CD14-positive monocyte (primary cell): ENCODE measurements around the gene CYTH4. TPM values are rescaled to one million over a fixed set of nuclear protein-coding genes. Genes with fewer than 3 reads are reported as not detected.

ENCODE experiments used
- DNase-seq, 3 donors: peaks; one replicate each; pipeline ENCODE4 v3.0.0-alpha.2; 2011 to 2022
- H2AFZ ChIP-seq: 2 replicates; pipeline ENCODE4 v1.6.0; 2012; ENCODE audit warnings: mild to moderate bottlenecking, low read depth, low read length, inconsistent platforms; ENCODE audit not compliant: insufficient read depth, poor library complexity, severe bottlenecking
- H3K27ac ChIP-seq, 2 donors: 1 replicate in 1 of 2; 2 replicates in 1 of 2; pipeline ENCODE4 v1.5.1; 2012 to 2013; ENCODE audit warnings: low read length in 2 of 2, control low read depth in 1 of 2, inconsistent platforms in 1 of 2, low read depth in 1 of 2, mild to moderate bottlenecking in 1 of 2
- H3K27me3 ChIP-seq, 2 donors: one replicate each; pipeline versions ENCODE4 v1.6.0 to v1.6.1; 2011 to 2013; ENCODE audit warnings: low read length in 2 of 2; ENCODE audit not compliant: control insufficient read depth in 2 of 2, insufficient read depth in 2 of 2
- H3K36me3 ChIP-seq, 2 donors: replicated peaks in 1 of 2; 1 replicate in 1 of 2; 2 replicates in 1 of 2; pipeline versions ENCODE4 v1.5.1 to v1.6.1; 2012 to 2013; ENCODE audit warnings: low read length in 2 of 2, control low read depth in 1 of 2, inconsistent platforms in 1 of 2, mild to moderate bottlenecking in 1 of 2; ENCODE audit not compliant: insufficient read depth in 2 of 2, control insufficient read depth in 1 of 2
- H3K4me1 ChIP-seq, 2 donors: 1 replicate in 1 of 2; 2 replicates in 1 of 2; pipeline versions ENCODE4 v1.5.1 to v1.6.1; 2012 to 2013; ENCODE audit warnings: low read length in 2 of 2, control low read depth in 1 of 2, inconsistent platforms in 1 of 2, mild to moderate bottlenecking in 1 of 2, moderate library complexity in 1 of 2; ENCODE audit not compliant: insufficient read depth in 2 of 2, control insufficient read depth in 1 of 2
- H3K4me2 ChIP-seq: replicated peaks from 2 replicates; pipeline ENCODE3; 2012; ENCODE audit warnings: low read length, moderate library complexity, mild to moderate bottlenecking; ENCODE audit not compliant: poor library complexity, severe bottlenecking; ENCODE audit errors: extremely low read depth
- H3K4me3 ChIP-seq, 3 experiments: fragments of 200-600 bp in 1 of 3; sonication (generic) in 1 of 3; replicated peaks in 1 of 3; 1 replicate in 2 of 3; 2 replicates in 1 of 3; pipeline ENCODE4 v1.5.1; 2011 to 2013; ENCODE audit warnings: low read length in 3 of 3, mild to moderate bottlenecking in 3 of 3, control low read depth in 2 of 3, low read depth in 2 of 3, inconsistent platforms in 1 of 3, moderate library complexity in 1 of 3
- H3K79me2 ChIP-seq: 2 replicates; pipeline ENCODE4 v1.6.0; 2012; ENCODE audit warnings: mild to moderate bottlenecking, control low read depth, inconsistent platforms, low read length, moderate library complexity; ENCODE audit not compliant: insufficient read depth
- H3K9ac ChIP-seq: 2 replicates; pipeline ENCODE4 v1.6.0; 2017; ENCODE audit warnings: low read length, mild to moderate bottlenecking; ENCODE audit not compliant: insufficient read depth, poor library complexity, severe bottlenecking
- H3K9me3 ChIP-seq, 2 donors: replicated peaks in 1 of 2; 1 replicate in 1 of 2; 2 replicates in 1 of 2; pipeline versions ENCODE4 v1.5.1 to v1.6.1; 2012 to 2013; ENCODE audit warnings: low read length in 2 of 2, control low read depth in 1 of 2; ENCODE audit not compliant: control insufficient read depth in 1 of 2, insufficient read depth in 1 of 2
- H4K20me1 ChIP-seq: 2 replicates; pipeline ENCODE4 v1.6.0; 2012; ENCODE audit warnings: mild to moderate bottlenecking, low read length, control low read depth, moderate library complexity; ENCODE audit not compliant: insufficient read depth
- H3K27ac Mint-ChIP-seq, 7 donors: one replicate each; pipeline ENCODE4 v1.8.0; 2020; ENCODE audit warnings: mild to moderate bottlenecking in 7 of 7, mixed read lengths in 7 of 7, moderate library complexity in 6 of 7, inconsistent platforms in 2 of 7
- H3K27me3 Mint-ChIP-seq, 3 donors: one replicate each; pipeline ENCODE4 v1.8.0; 2021 to 2022; ENCODE audit warnings: low read depth in 3 of 3, mild to moderate bottlenecking in 3 of 3, mixed read lengths in 3 of 3, moderate library complexity in 3 of 3, inconsistent platforms in 1 of 3
- H3K36me3 Mint-ChIP-seq, 2 donors: one replicate each; pipeline ENCODE4 v1.8.0; 2020; ENCODE audit warnings: mixed read lengths in 2 of 2, inconsistent platforms in 1 of 2, mild to moderate bottlenecking in 1 of 2
- H3K4me1 Mint-ChIP-seq: one replicate; pipeline ENCODE4 v1.8.0; 2020; ENCODE audit warnings: mild to moderate bottlenecking, mixed read lengths
- H3K4me3 Mint-ChIP-seq, 2 donors: one replicate each; pipeline ENCODE4 v1.8.0; 2020; ENCODE audit warnings: mild to moderate bottlenecking in 2 of 2, mixed read lengths in 2 of 2, moderate library complexity in 1 of 2
- H3K9me3 Mint-ChIP-seq, 7 donors: one replicate each; pipeline ENCODE4 v1.8.0; 2020 to 2022; ENCODE audit warnings: mixed read lengths in 7 of 7, mild to moderate bottlenecking in 6 of 7, moderate library complexity in 6 of 7, inconsistent platforms in 2 of 7
- WGBS: methylation state at CpG from one replicate; pipeline ENCODE4 v1.1.5; 2013; ENCODE audit warnings: missing lambda C conversion rate; ENCODE audit not compliant: insufficient coverage; 5-methylcytosine and 5-hydroxymethylcytosine counted together
- intact Hi-C, 2 donors: fragments of 100-400 bp; cut with micrococcal nuclease; formaldehyde crosslinking; loops; one replicate each; pipeline versions ENCODE4 v1.15.0 to v1.15.1; 2023
- polyA plus RNA-seq, 3 donors: library from polyadenylated mRNA; depleted of rRNA in 1 of 3; unstranded in 2 of 3; stranded (reverse) in 1 of 3; fragments of 300-500 nt in 2 of 3; fragments of >200 nt in 1 of 3; fragmentation: Illumina TruSeq in 2 of 3; gene quantifications; 1 replicate in 2 of 3; 2 replicates in 1 of 3; pipeline ENCODE4 v1.2.3, GENCODE V29; 2012 to 2021
- TF ChIP-seq, protein P1 (sequence below): fragments of 200-600 bp; IDR thresholded peaks from one replicate; pipeline ENCODE4 v1.8.0; 2022; ENCODE audit warnings: antibody characterized with exemption, mild to moderate bottlenecking

Gene CYTH4
- polyA plus RNA-seq, 3 donors: 51.0 to 254 (median 70.0) TPM

GRCh38 chr22:37235897-37236607 lies 46.3 kb upstream of the CYTH4 start:
- intact Hi-C loops: no loop called here
- Histone ChIP-seq H3K4me1 (peaks cover 85 to 99% of the 10 kb centered on the region in 2 donors), H3K27me3 (no peaks in the 10 kb centered on the region), H3K9ac (no peak overlapping the region), H3K27ac (peak overlapping the region; percentile 1 to 77), H3K36me3 (peaks cover 85 to 99% of the 10 kb centered on the region in 2 donors), H3K4me2 (no peak overlapping the region), H2AFZ (no peak overlapping the region), H3K4me3 (no peak overlapping the region), H4K20me1 (peaks cover 100% of the 10 kb centered on the region), H3K9me3 (no peaks in the 10 kb centered on the region), H3K79me2 (peaks cover 97% of the 10 kb centered on the region)
- DNase-seq: peak in 2 of 3 donors; percentile 33 to 54
- Mint-ChIP-seq H3K27me3 (peaks cover 0 to 1% (median 0%) of the 10 kb centered on the region in 3 donors), H3K4me1 (peaks cover 95% of the 10 kb centered on the region), H3K4me3 (peak overlapping the region in 1 of 2 donors; percentile 9), H3K27ac (peak overlapping the region; percentile 83 to 99 (median 87)), H3K9me3 (no peaks in the 10 kb centered on the region), H3K36me3 (peaks cover 86 to 100% of the 10 kb centered on the region in 2 donors)
- 38% methylated on average over 1 of the region's 3 CpGs for WGBS
- TF ChIP-seq, protein P1, sequence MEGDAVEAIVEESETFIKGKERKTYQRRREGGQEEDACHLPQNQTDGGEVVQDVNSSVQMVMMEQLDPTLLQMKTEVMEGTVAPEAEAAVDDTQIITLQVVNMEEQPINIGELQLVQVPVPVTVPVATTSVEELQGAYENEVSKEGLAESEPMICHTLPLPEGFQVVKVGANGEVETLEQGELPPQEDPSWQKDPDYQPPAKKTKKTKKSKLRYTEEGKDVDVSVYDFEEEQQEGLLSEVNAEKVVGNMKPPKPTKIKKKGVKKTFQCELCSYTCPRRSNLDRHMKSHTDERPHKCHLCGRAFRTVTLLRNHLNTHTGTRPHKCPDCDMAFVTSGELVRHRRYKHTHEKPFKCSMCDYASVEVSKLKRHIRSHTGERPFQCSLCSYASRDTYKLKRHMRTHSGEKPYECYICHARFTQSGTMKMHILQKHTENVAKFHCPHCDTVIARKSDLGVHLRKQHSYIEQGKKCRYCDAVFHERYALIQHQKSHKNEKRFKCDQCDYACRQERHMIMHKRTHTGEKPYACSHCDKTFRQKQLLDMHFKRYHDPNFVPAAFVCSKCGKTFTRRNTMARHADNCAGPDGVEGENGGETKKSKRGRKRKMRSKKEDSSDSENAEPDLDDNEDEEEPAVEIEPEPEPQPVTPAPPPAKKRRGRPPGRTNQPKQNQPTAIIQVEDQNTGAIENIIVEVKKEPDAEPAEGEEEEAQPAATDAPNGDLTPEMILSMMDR: no peak

GRCh38 chr22:37237371-37238268 lies 44.7 kb upstream of the CYTH4 start:
- peaks cover 70 to 88% of the 10 kb centered on the region in 2 donors for H3K36me3 ChIP-seq
- H3K4me3 ChIP-seq: no peak overlapping the region
- H3K9ac ChIP-seq: no peak overlapping the region
- H3K27me3 ChIP-seq: no peaks in the 10 kb centered on the region
- Mint-ChIP-seq H3K36me3 (peaks cover 79 to 95% of the 10 kb centered on the region in 2 donors), H3K4me1 (peaks cover 95% of the 10 kb centered on the region), H3K9me3 (no peaks in the 10 kb centered on the region), H3K27ac (peak overlapping the region; percentile 76 to 99 (median 83)), H3K4me3 (no peak overlapping the region), H3K27me3 (peaks cover 0 to 1% (median 0%) of the 10 kb centered on the region in 3 donors)
- H3K4me2 ChIP-seq: no peak overlapping the region
- peak in 1 of 3 donors; percentile 4 for DNase-seq
- H3K27ac ChIP-seq: peak overlapping the region; percentile 45 to 77
- intact Hi-C loops: no loop called here
- no peaks in the 10 kb centered on the region for H3K9me3 ChIP-seq
- TF ChIP-seq, protein P1: no peak
- H2AFZ ChIP-seq: no peak overlapping the region
- 91% methylated on average over 19 of the region's 20 CpGs for WGBS
- peaks cover 83 to 98% of the 10 kb centered on the region in 2 donors for H3K4me1 ChIP-seq
- peaks cover 100% of the 10 kb centered on the region for H3K79me2 ChIP-seq
- peaks cover 96% of the 10 kb centered on the region for H4K20me1 ChIP-seq
